ENCODE results near the gene MAPRE2. TPM values are rescaled to one million over a fixed set of nuclear protein-coding genes. Genes with fewer than 3 reads are reported as not detected.

The MAPRE2 gene
- total and polyA plus RNA-seq, 2 donors (not counting 1 experiment from before 2014, with no cell fraction given), result 18.5 to 88.1 TPM

- no peaks in the 10 kb centered on the region for H3K79me2 ChIP-seq (ENCODE audit: control insufficient read depth, insufficient read depth, low read length)
- H3K4me1 ChIP-seq (ENCODE audit: control insufficient read depth, extremely low read depth, insufficient read depth, low read length), result no peaks in the 10 kb centered on the region
- H4K20me1 ChIP-seq (ENCODE audit: control insufficient read depth, extremely low read depth, insufficient read depth, low read length), result no peaks in the 10 kb centered on the region
- H3K27me3 ChIP-seq (ENCODE audit: control insufficient read depth, insufficient read depth, low read length), result no peaks in the 10 kb centered on the region
- no peak overlapping the region for H2AFZ ChIP-seq (ENCODE audit: low read length)
- DNase-seq (ENCODE audit: low read depth in 2 of 2), result peak in 1 of 2 donors; percentile 60
- no peak overlapping the region for H3K27ac ChIP-seq (ENCODE audit: insufficient read depth, low read length)
- H3K36me3 ChIP-seq (ENCODE audit: control insufficient read depth, insufficient read depth, low read length), result no peaks in the 10 kb centered on the region
- no peak overlapping the region for H3K4me2 ChIP-seq (ENCODE audit: extremely low read depth, insufficient read depth, low read length)
- no peak overlapping the region for H3K4me3 ChIP-seq (replicated peaks in 1 of 4; ENCODE audit: control extremely low read depth in 1 of 4, insufficient read depth in 1 of 4, low read depth in 3 of 4, low read length in 4 of 4)
- TF ChIP-seq CTCF (conservative IDR thresholded peaks at IDR 0.05 in 1 of 2, IDR thresholded peaks at IDR 0.05 in 1 of 2; ENCODE audit: low read depth in 1 of 2, low read length in 2 of 2) (no peak), EZH2 (IDR thresholded peaks at IDR 0.05; ENCODE audit: low read length, missing control alignments) (no peak)
- no peak overlapping the region for H3K9ac ChIP-seq (ENCODE audit: insufficient read depth, low read length)
- H3K9me3 ChIP-seq (ENCODE audit: control insufficient read depth, insufficient read depth, low read depth, low read length), result no peaks in the 10 kb centered on the region
Measured at GRCh38 chr18:35088921-35089320, 47.7 kb downstream of the MAPRE2 start.

GRCh38 chr18:35089382-35089781 lies 48.2 kb downstream of the MAPRE2 start:
- DNase-seq (ENCODE audit: low read depth in 2 of 2), result peak in 1 of 2 donors; percentile 54
- no peaks in the 10 kb centered on the region for H3K36me3 ChIP-seq (ENCODE audit: control insufficient read depth, insufficient read depth, low read length)
- no peak overlapping the region for H3K27ac ChIP-seq (ENCODE audit: insufficient read depth, low read length)
- no peak overlapping the region for H3K9ac ChIP-seq (ENCODE audit: insufficient read depth, low read length)
- no peaks in the 10 kb centered on the region for H4K20me1 ChIP-seq (ENCODE audit: control insufficient read depth, extremely low read depth, insufficient read depth, low read length)
- no peaks in the 10 kb centered on the region for H3K4me1 ChIP-seq (ENCODE audit: control insufficient read depth, extremely low read depth, insufficient read depth, low read length)
- TF ChIP-seq EZH2 (IDR thresholded peaks at IDR 0.05; ENCODE audit: low read length, missing control alignments) (no peak), CTCF (conservative IDR thresholded peaks at IDR 0.05 in 1 of 2, IDR thresholded peaks at IDR 0.05 in 1 of 2; ENCODE audit: low read depth in 1 of 2, low read length in 2 of 2) (no peak)
- H3K4me3 ChIP-seq (replicated peaks in 1 of 4; ENCODE audit: control extremely low read depth in 1 of 4, insufficient read depth in 1 of 4, low read depth in 3 of 4, low read length in 4 of 4), result no peak overlapping the region
- no peaks in the 10 kb centered on the region for H3K9me3 ChIP-seq (ENCODE audit: control insufficient read depth, insufficient read depth, low read depth, low read length)
- H3K79me2 ChIP-seq (ENCODE audit: control insufficient read depth, insufficient read depth, low read length), result no peaks in the 10 kb centered on the region
- H3K27me3 ChIP-seq (ENCODE audit: control insufficient read depth, insufficient read depth, low read length), result no peaks in the 10 kb centered on the region
- H2AFZ ChIP-seq (ENCODE audit: low read length), result no peak overlapping the region
- H3K4me2 ChIP-seq (ENCODE audit: extremely low read depth, insufficient read depth, low read length), result no peak overlapping the region

DNA sequence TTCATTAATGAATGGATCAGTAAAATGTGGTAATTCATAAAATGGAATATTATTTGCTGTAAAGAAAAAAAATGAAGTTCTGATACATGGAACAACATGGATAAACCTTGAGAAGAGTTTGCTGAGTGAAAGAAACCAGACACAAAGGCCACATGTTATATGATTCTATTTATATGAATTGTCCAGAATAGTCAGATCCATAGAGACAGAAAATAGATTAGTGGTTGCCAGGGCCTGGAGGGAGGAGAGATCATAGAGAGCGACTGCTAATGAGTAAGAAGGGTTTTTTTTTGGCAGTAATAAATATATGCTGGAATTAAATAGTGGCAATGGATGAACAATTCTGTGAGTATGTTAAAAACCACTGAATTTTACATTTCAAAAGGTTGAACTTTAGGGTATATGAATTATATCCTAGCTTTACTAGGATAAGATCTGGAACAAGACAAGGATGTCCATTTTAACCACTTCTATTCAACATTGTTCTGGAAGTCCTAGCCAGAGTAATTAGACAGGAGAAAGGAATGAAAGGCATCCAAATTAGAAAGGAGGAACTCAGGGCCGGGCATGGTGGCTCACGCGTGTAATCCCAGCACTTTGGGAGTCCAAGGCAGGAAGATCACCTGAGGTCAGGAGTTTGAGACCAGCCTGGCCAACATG lies 48.8 kb downstream of the MAPRE2 start:
- Histone ChIP-seq H2AFZ (ENCODE audit: low read length) (no peak overlapping the region), H3K9ac (ENCODE audit: insufficient read depth, low read length) (no peak overlapping the region), H4K20me1 (ENCODE audit: control insufficient read depth, extremely low read depth, insufficient read depth, low read length) (no peaks in the 10 kb centered on the region), H3K79me2 (ENCODE audit: control insufficient read depth, insufficient read depth, low read length) (no peaks in the 10 kb centered on the region), H3K9me3 (ENCODE audit: control insufficient read depth, insufficient read depth, low read depth, low read length) (no peaks in the 10 kb centered on the region), H3K36me3 (ENCODE audit: control insufficient read depth, insufficient read depth, low read length) (no peaks in the 10 kb centered on the region), H3K4me3 (replicated peaks in 1 of 4; ENCODE audit: control extremely low read depth in 1 of 4, insufficient read depth in 1 of 4, low read depth in 3 of 4, low read length in 4 of 4) (no peak overlapping the region), H3K27me3 (ENCODE audit: control insufficient read depth, insufficient read depth, low read length) (no peaks in the 10 kb centered on the region), H3K4me2 (ENCODE audit: extremely low read depth, insufficient read depth, low read length) (no peak overlapping the region), H3K27ac (ENCODE audit: insufficient read depth, low read length) (no peak overlapping the region), H3K4me1 (ENCODE audit: control insufficient read depth, extremely low read depth, insufficient read depth, low read length) (no peaks in the 10 kb centered on the region)
- peak in 1 of 2 donors; percentile 72 for DNase-seq (ENCODE audit: low read depth in 2 of 2)
- TF ChIP-seq CTCF (conservative IDR thresholded peaks at IDR 0.05 in 1 of 2, IDR thresholded peaks at IDR 0.05 in 1 of 2; ENCODE audit: low read depth in 1 of 2, low read length in 2 of 2), result no peak
- no peak for TF ChIP-seq EZH2 (IDR thresholded peaks at IDR 0.05; ENCODE audit: low read length, missing control alignments)
